HG03039 (cell line): ENCODE data around the gene ELL2.
A peak's percentile ranks its signal among the peaks of the same experiment; 100 is the strongest.

Experiments used
- ATAC-seq: cut with Tn5 transposase; IDR thresholded peaks from one replicate; pipeline ENCODE4 v1.9.1; 2021; ENCODE audit warnings: mild to moderate bottlenecking, moderate library complexity; ENCODE audit not compliant: unreplicated experiment

ELL2 gene

GRCh38 chr5:95961617-95962474, at the start of gene ELL2:
ELL2 (minus strand) TSS chr5:95961851; CDS start chr5:95961721, 130 bp downstream.
- ATAC-seq: peak; percentile 88

GRCh38 chr5:96008987-96009647, 47.5 kb upstream of the ELL2 start:
- no peak for ATAC-seq

- ATAC-seq: no peak
Measured at GRCh38 chr5:96008487-96008886, 46.8 kb upstream of the ELL2 start.

GRCh38 chr5:96007051-96007450, 45.4 kb upstream of the ELL2 start:
- ATAC-seq: no peak

- ATAC-seq: no peak
Measured at GRCh38 chr5:96006291-96006690, 44.6 kb upstream of the ELL2 start.

GRCh38 chr5:96004754-96005153, 43.1 kb upstream of the ELL2 start:
- ATAC-seq: no peak

GRCh38 chr5:96004087-96004486, 42.4 kb upstream of the ELL2 start:
- ATAC-seq: no peak

- ATAC-seq: no peak
Measured at GRCh38 chr5:96001262-96001661, 39.6 kb upstream of the ELL2 start.

- no peak for ATAC-seq
Measured at GRCh38 chr5:96000308-96000707, 38.7 kb upstream of the ELL2 start.

- ATAC-seq: no peak
Measured at GRCh38 chr5:95996904-95997723, 35.5 kb upstream of the ELL2 start.

GRCh38 chr5:95995962-95996489, 34.4 kb upstream of the ELL2 start:
- ATAC-seq: no peak

GRCh38 chr5:95993776-95994175, 32.1 kb upstream of the ELL2 start:
- ATAC-seq: no peak

- no peak for ATAC-seq
Measured at GRCh38 chr5:95993266-95993665, 31.6 kb upstream of the ELL2 start.

GRCh38 chr5:95989283-95990048, 27.8 kb upstream of the ELL2 start:
- ATAC-seq: no peak

- ATAC-seq: no peak
Measured at GRCh38 chr5:95988877-95989276, 27.2 kb upstream of the ELL2 start.

GRCh38 chr5:95988094-95988493, 26.4 kb upstream of the ELL2 start:
- no peak for ATAC-seq

- ATAC-seq: no peak
Measured at GRCh38 chr5:95986937-95987520, 25.4 kb upstream of the ELL2 start.

- no peak for ATAC-seq
Measured at GRCh38 chr5:95986001-95986400, 24.4 kb upstream of the ELL2 start.

GRCh38 chr5:95985249-95985648, 23.6 kb upstream of the ELL2 start:
- no peak for ATAC-seq

GRCh38 chr5:95984287-95984938, 22.8 kb upstream of the ELL2 start:
- ATAC-seq: no peak
